HepG2 (cell line): ENCODE data around the gene HOXD3. TPM values are rescaled to one million over a fixed set of nuclear protein-coding genes. Genes with fewer than 3 reads are reported as not detected.

Experiments
- ETS1 ChIP-seq: sonication (generic); formaldehyde crosslinking; IDR thresholded peaks from 2 replicates; pipeline ENCODE4 v1.4.0; 2020; ENCODE audit warnings: missing genetic modification reagents
- HES4 ChIP-seq: sonication (generic); formaldehyde crosslinking; IDR thresholded peaks from 2 replicates; pipeline ENCODE4 v1.9.0; 2021; ENCODE audit warnings: mild to moderate bottlenecking, missing genetic modification reagents, borderline replicate concordance
- HIC2 ChIP-seq: sonication (generic); formaldehyde crosslinking; IDR thresholded peaks from 2 replicates; pipeline ENCODE4 v1.9.0; 2022; ENCODE audit warnings: low read depth, missing genetic modification reagents
- JARID2 ChIP-seq: sonication (generic); formaldehyde crosslinking; IDR thresholded peaks from 2 replicates; pipeline ENCODE4 v1.8.1; 2023; ENCODE audit warnings: missing genetic modification reagents, inconsistent platforms; ENCODE audit not compliant: insufficient replicate concordance
- POLR2A ChIP-seq, 2 experiments: IDR thresholded peaks; 2 replicates each; pipeline ENCODE4 v1.6.1; 2011; ENCODE audit warnings: low read depth in 2 of 2, low read length in 2 of 2, mild to moderate bottlenecking in 1 of 2, moderate library complexity in 1 of 2; ENCODE audit not compliant: insufficient read depth in 1 of 2
- RARG ChIP-seq: sonication (generic); formaldehyde crosslinking; IDR thresholded peaks from 2 replicates; pipeline ENCODE4 v1.4.0; 2020; ENCODE audit warnings: low read depth, mild to moderate bottlenecking, missing genetic modification reagents
- SMAD9 ChIP-seq: sonication (generic); formaldehyde crosslinking; IDR thresholded peaks from 2 replicates; pipeline ENCODE4 v1.5.1; 2020; ENCODE audit warnings: mild to moderate bottlenecking, missing genetic modification reagents
- SNAPC2 ChIP-seq: sonication (generic); formaldehyde crosslinking; IDR thresholded peaks from 2 replicates; pipeline ENCODE4 v1.8.1; 2022; ENCODE audit warnings: mild to moderate bottlenecking, missing genetic modification reagents
- STAT5B ChIP-seq: sonication (generic); formaldehyde crosslinking; IDR thresholded peaks from 2 replicates; pipeline ENCODE4 v1.4.0; 2020; ENCODE audit warnings: missing genetic modification reagents
- TOPORS ChIP-seq: sonication (generic); formaldehyde crosslinking; IDR thresholded peaks from 2 replicates; pipeline ENCODE4 v1.8.0; 2023; ENCODE audit warnings: mild to moderate bottlenecking, missing genetic modification reagents
- U2AF2 ChIP-seq: fragments of 200-400 bp; formaldehyde crosslinking; IDR thresholded peaks from 2 replicates; pipeline ENCODE4 v1.6.1; 2017; ENCODE audit warnings: low read depth, mild to moderate bottlenecking, low read length
- ZBTB7B ChIP-seq: sonication (generic); formaldehyde crosslinking; IDR thresholded peaks from 2 replicates; pipeline ENCODE4 v1.4.0; 2020; ENCODE audit warnings: missing genetic modification reagents
- ZFP36L1 ChIP-seq: sonication (generic); formaldehyde crosslinking; IDR thresholded peaks from 2 replicates; pipeline ENCODE4 v1.8.0; 2022; ENCODE audit warnings: mild to moderate bottlenecking, missing genetic modification reagents, moderate library complexity
- ZKSCAN5 ChIP-seq: sonication (generic); formaldehyde crosslinking; IDR thresholded peaks from 2 replicates; pipeline ENCODE4 v1.5.1; 2020; ENCODE audit warnings: mild to moderate bottlenecking, missing genetic modification reagents
- ZNF749 ChIP-seq: sonication (generic); formaldehyde crosslinking; IDR thresholded peaks from 2 replicates; pipeline ENCODE4 v1.8.0; 2022; ENCODE audit warnings: mild to moderate bottlenecking, missing genetic modification reagents, moderate library complexity, borderline replicate concordance
- polyA plus RNA-seq, 8 experiments: library from polyadenylated mRNA; depleted of rRNA in 3 of 8; stranded (reverse) in 7 of 8; unstranded in 1 of 8; fragments of >200 nt; fragmentation: Illumina TruSeq in 4 of 8; extraction: Trizol in 4 of 8; gene quantifications; 2 replicates each; pipeline versions ENCODE4 v1.2.1 to v1.2.3, GENCODE V29; 2011 to 2016; ENCODE audit warnings: low read depth in 4 of 8, missing spikeins in 1 of 8, mixed read lengths in 1 of 8; ENCODE audit not compliant: insufficient read depth in 1 of 8
- total RNA-seq, 5 experiments: library from RNA; depleted of rRNA; stranded (reverse); fragments of >200 nt; fragmentation: Illumina TruSeq; extraction: Trizol; gene quantifications; 2 replicates each; pipeline ENCODE4 v1.2.3, GENCODE V29; 2016; ENCODE audit warnings: low read depth in 1 of 5
- TF ChIP-seq, protein P1 (sequence below): sonication (generic); formaldehyde crosslinking; IDR thresholded peaks from 2 replicates; pipeline ENCODE4 v1.4.0; 2020; ENCODE audit warnings: missing genetic modification reagents, borderline replicate concordance
- TF ChIP-seq, protein P2 (sequence below): IDR thresholded peaks from 2 replicates; pipeline ENCODE4 v1.6.1; 2016; ENCODE audit warnings: control low read depth

Gene HOXD3
- total and polyA plus RNA-seq, 2 of the 13 experiments (the other 11 are each of a cell fraction or from before 2014, with no cell fraction given) = 0.05 to 0.09 TPM

DNA sequence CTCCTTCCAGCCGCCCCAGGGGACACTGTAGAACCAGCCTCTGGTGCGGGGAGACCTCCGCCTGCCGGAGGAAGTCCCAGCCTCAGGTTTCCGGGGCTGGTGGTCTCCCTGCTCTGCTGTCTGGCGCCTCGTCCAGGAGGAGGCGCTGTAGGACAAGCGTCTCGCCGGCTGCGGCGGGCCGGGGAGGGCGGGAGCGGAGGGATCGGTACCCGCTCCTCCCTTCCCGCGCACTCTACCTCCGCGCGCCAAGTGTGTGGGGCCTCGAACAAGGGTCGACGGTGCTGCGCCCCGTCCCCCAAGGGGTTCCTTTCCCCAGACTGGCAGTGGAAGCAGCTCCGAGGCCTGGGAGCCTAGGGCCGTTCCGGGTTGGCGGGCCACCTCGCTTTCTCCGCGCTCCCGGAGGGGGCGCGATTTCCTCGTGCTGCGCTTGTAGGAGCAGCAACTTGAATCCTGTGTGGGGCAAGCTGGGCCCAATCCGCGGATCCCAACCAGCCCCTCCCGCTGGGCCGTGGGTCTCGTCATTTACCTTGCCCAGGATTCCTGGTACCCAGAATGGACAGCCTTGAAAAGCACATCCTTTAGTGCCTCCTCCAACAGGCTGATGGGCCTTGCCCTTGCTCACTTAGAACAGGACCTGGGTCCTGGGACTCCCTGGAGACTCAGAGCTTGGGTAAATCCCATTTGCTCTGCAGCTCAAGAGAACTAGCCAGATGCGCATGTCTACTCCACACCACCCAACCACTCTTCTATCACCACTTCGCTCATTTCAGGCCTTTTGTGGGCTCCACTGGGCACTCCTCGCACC lies 16.4 kb upstream of the HOXD3 start (continued):
- no peak for TF ChIP-seq STAT5B
- TF ChIP-seq SNAPC2 (CRISPR knock-in tag) = no peak
- TF ChIP-seq ZKSCAN5 (CRISPR knock-in tag) = no peak
- TF ChIP-seq POLR2A (IDR thresholded peaks at IDR 0.05; ENCODE audit: insufficient read depth in 1 of 2, low read depth in 2 of 2, low read length in 2 of 2) = no peak
- TF ChIP-seq SMAD9 (CRISPR knock-in tag) = 0 out of 2 replicates have a peak, but pooled peaks have one; percentile 55
- TF ChIP-seq ETS1 = no peak
- no peak for TF ChIP-seq ZNF749 (CRISPR knock-in tag)
- TF ChIP-seq RARG = no peak
- no peak for TF ChIP-seq TOPORS (CRISPR knock-in tag)
- no peak for TF ChIP-seq ZFP36L1 (CRISPR knock-in tag)
- TF ChIP-seq ZBTB7B (CRISPR knock-in tag) = peak; percentile 94
- TF ChIP-seq, protein P1, sequence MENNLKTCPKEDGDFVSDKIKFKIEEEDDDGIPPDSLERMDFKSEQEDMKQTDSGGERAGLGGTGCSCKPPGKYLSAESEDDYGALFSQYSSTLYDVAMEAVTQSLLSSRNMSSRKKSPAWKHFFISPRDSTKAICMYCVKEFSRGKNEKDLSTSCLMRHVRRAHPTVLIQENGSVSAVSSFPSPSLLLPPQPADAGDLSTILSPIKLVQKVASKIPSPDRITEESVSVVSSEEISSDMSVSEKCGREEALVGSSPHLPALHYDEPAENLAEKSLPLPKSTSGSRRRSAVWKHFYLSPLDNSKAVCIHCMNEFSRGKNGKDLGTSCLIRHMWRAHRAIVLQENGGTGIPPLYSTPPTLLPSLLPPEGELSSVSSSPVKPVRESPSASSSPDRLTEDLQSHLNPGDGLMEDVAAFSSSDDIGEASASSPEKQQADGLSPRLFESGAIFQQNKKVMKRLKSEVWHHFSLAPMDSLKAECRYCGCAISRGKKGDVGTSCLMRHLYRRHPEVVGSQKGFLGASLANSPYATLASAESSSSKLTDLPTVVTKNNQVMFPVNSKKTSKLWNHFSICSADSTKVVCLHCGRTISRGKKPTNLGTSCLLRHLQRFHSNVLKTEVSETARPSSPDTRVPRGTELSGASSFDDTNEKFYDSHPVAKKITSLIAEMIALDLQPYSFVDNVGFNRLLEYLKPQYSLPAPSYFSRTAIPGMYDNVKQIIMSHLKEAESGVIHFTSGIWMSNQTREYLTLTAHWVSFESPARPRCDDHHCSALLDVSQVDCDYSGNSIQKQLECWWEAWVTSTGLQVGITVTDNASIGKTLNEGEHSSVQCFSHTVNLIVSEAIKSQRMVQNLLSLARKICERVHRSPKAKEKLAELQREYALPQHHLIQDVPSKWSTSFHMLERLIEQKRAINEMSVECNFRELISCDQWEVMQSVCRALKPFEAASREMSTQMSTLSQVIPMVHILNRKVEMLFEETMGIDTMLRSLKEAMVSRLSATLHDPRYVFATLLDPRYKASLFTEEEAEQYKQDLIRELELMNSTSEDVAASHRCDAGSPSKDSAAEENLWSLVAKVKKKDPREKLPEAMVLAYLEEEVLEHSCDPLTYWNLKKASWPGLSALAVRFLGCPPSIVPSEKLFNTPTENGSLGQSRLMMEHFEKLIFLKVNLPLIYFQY (CRISPR knock-in tag) = peak; percentile 84
- TF ChIP-seq, protein P2, sequence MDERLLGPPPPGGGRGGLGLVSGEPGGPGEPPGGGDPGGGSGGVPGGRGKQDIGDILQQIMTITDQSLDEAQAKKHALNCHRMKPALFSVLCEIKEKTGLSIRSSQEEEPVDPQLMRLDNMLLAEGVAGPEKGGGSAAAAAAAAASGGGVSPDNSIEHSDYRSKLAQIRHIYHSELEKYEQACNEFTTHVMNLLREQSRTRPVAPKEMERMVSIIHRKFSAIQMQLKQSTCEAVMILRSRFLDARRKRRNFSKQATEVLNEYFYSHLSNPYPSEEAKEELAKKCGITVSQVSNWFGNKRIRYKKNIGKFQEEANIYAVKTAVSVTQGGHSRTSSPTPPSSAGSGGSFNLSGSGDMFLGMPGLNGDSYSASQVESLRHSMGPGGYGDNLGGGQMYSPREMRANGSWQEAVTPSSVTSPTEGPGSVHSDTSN (CRISPR knock-in tag) = no peak
- peak; percentile 70; the same call in 1 of the 2 replicates for TF ChIP-seq HES4 (CRISPR knock-in tag)
- TF ChIP-seq JARID2 = peak; percentile 91
- 0 out of 2 replicates have a peak, but pooled peaks have one; percentile 41 for TF ChIP-seq U2AF2
- no peak for TF ChIP-seq HIC2 (CRISPR knock-in tag)
